HFF-Myc (cell line): ENCODE results near the gene PDIA2.

Source experiments
- DNase-seq: peaks from one replicate; pipeline ENCODE4 v3.0.0-alpha.2; 2011; ENCODE audit warnings: low read depth; ENCODE audit errors: extremely low read depth
- H3K4me3 ChIP-seq: replicated peaks from 2 replicates; pipeline ENCODE4 v1.5.1; 2011; ENCODE audit warnings: low read depth, mild to moderate bottlenecking, control low read depth, low read length
- TF ChIP-seq, protein P1 (sequence below): IDR thresholded peaks from 2 replicates; pipeline ENCODE4 v1.5.1; 2012; ENCODE audit warnings: mild to moderate bottlenecking, low read depth, low read length, control low read depth; ENCODE audit errors: missing control alignments

The PDIA2 gene

DNA sequence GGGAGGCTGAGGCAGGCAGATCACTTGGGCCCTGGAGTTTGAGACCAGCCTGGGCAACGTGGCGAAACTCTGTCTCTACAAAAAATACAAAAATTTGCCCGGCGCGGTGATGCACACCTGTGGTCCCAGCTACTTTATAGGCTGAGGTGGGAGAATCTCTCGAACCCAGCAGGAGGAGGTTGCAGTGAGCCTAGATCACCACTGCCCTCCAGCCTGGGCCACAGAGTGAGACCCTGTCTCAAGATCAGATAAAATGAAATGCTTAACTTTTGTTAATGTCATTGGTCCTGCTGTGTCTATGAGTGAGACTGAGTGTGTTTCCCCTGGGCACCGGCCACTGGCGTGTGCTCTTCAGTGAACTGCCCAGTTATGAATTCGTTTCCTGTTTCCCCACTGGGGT lies 37.9 kb upstream of the PDIA2 start:
- no peak overlapping the region for H3K4me3 ChIP-seq
- TF ChIP-seq, protein P1, sequence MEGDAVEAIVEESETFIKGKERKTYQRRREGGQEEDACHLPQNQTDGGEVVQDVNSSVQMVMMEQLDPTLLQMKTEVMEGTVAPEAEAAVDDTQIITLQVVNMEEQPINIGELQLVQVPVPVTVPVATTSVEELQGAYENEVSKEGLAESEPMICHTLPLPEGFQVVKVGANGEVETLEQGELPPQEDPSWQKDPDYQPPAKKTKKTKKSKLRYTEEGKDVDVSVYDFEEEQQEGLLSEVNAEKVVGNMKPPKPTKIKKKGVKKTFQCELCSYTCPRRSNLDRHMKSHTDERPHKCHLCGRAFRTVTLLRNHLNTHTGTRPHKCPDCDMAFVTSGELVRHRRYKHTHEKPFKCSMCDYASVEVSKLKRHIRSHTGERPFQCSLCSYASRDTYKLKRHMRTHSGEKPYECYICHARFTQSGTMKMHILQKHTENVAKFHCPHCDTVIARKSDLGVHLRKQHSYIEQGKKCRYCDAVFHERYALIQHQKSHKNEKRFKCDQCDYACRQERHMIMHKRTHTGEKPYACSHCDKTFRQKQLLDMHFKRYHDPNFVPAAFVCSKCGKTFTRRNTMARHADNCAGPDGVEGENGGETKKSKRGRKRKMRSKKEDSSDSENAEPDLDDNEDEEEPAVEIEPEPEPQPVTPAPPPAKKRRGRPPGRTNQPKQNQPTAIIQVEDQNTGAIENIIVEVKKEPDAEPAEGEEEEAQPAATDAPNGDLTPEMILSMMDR: no peak
- no peak for DNase-seq

DNA sequence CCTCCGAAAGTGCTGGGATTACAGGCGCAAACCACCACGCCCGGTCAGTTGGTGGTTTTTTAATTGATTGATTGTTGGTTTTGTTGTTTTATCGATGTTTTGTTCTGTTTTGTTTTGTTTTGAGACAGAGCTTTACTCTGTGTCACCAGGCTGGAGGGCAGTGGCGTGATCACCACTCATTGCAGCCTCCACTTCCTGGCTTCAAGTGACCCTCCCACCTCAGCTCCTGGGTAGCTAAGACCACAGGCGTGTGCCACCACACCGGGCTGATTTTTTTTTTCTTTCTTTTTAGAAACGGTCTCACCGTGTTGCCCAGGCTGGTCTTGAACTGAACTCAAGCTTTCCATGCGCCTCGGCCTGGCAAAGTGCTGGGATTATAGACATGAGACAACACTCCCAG lies 35.9 kb upstream of the PDIA2 start:
- H3K4me3 ChIP-seq: no peak overlapping the region
- TF ChIP-seq, protein P1: no peak
- no peak for DNase-seq

DNA sequence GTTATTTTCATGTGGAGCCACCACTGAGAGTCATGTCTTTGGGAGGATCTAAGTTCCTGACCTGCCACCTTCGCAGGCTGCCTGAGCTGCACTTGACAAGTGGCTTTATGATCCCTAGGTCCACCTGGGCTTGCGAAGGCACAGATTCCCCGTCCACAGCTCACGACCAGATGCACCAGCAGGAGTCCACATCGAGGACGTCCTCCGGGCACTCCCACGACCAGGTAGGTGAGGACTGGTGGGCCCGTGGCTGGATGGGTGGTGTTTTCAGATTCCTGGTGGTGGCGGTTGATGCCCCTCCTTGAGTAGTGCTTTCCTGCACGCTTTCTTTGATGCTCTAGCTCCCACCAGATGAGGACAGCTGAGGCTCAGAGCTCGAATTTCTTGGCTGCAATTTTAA lies 33.5 kb upstream of the PDIA2 start:
- H3K4me3 ChIP-seq: no peak overlapping the region
- DNase-seq: no peak
- TF ChIP-seq, protein P1: no peak

DNA sequence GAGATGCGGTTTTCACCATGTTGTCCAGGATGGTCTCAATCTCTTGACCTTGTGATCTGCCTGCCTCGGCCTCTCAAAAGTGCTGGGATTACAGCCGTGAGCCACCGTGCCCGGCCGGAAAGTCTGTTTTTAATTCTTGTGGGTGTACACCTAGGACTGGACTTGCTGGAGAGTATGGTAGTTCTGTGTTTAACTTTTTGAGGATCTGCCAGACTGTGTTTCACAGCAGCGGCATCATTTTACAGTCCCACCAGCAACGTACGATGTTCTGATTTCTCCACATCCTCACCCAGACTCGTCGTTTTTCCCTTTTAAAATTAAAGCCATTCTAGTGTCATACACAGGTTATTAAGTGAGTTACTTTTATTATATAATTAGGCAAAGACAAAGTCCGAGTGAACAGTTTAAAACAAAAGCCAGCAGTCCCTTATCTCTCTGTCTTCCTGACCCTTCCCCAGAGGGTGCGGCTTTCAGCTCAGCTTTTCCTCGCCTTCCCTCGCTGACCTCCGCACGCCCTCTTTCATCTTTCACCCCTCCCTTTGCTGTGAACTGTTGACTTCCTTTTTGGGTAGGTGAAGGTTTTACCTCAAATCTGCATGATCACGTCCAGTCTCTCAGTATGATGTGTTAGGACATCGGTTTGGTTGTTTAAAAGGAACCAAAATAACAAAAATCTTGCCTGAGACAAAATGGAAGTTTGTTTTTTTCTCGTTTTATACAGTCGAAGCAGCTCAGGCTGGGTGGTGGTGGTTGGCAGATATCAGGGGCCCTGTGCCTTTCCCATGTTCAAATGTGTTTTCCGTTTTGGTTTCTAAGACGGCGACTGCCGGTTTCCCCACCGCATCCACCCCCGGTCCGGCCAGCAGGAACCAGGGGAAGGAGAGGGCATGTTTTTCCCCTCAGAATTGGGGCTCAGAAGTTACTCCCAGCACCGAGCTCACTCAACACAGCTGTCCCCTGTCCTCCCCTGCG lies 30.3 kb upstream of the PDIA2 start:
- no peak overlapping the region for H3K4me3 ChIP-seq
- no peak for DNase-seq

DNA sequence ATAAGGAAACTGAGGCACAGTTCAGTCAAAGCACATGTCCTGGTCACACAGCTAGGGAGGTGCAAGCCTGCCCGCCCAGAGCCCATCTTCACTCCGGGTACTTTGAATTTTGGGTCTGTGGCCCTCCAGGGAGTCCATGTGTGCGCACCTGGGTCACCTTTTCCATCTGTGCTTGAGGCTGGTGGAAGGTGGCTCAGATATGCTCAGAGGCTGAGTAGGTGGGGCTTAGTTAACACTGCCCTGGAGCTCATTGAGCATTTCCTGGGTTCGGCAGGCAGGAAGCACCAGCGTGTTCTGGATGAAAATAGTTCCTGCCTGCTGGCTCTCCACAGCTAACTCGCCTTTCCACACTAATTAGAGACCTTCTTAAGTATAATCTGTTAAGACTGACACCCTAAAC lies 29.1 kb upstream of the PDIA2 start:
- TF ChIP-seq, protein P1: no peak
- DNase-seq: no peak
- H3K4me3 ChIP-seq: no peak overlapping the region

More for the DNA sequence above, 30.3 kb upstream of the PDIA2 start:
- TF ChIP-seq, protein P1: no peak

DNA sequence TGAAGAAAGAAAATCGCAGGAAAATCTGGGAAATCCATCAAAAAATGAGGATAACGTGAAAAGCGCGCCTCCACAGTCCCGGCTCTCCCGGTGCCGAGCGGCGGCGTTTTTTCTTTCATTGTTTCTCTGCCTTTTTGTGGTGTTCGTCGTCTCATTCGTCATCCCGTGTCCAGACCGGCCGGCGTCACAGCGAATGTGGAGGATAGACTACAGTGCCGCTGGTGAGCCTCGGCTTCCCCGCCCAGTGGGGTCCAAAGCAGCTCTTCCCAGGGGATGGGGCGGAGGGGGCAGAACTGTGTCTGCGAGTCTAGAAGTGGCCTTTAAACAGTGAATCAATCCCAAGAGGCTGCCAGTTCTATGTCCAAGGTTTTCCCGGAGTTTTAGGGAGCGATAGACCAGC lies 28.5 kb upstream of the PDIA2 start:
- TF ChIP-seq, protein P1: no peak
- DNase-seq: no peak
- no peak overlapping the region for H3K4me3 ChIP-seq
